Endothelial cell of umbilical vein (primary cell): ENCODE measurements around the gene TEX11. TPM values are rescaled to one million over a fixed set of nuclear protein-coding genes. Genes with fewer than 3 reads are reported as not detected.

Source experiments
- BruUV-seq: library from RNA; stranded (reverse); fragments of 400-500 nt; replicated peaks from 2 replicates; lab custom pipeline; 2021; lab: Mats Ljungman, UMichigan
- CTCF ChIA-PET: fragments of 300-600, 350-600 bp; sonication (Branson Sonifier 250); formaldehyde crosslinking; loops from one replicate; lab custom pipeline; 2021; ENCODE audit warnings: antibody characterized with exemption, inconsistent platforms; lab: Charles Lee
- POLR2A ChIA-PET: fragments of 300-600, 350-600 bp; sonication (Branson Sonifier 250); formaldehyde crosslinking; loops from one replicate; lab custom pipeline; 2021; ENCODE audit warnings: antibody characterized with exemption, inconsistent platforms; lab: Charles Lee
- DNase-seq: peaks from one replicate; pipeline ENCODE4 v3.0.0-alpha.2; 2011; ENCODE audit warnings: low read depth, low spot score
- FAIRE-seq: peaks from 2 replicates; lab custom pipeline; 2011; peaks lifted over from hg19 to GRCh38; lab: Jason Lieb, UNC
- H2AFZ ChIP-seq: 2 replicates; pipeline ENCODE4 v1.6.0; 2012; ENCODE audit warnings: low read depth, low read length, control low read depth, inconsistent platforms
- H3K27ac ChIP-seq: 2 replicates; pipeline ENCODE4 v1.5.1; 2011; ENCODE audit warnings: low read depth, mild to moderate bottlenecking, control low read depth, low read length, moderate library complexity; ENCODE audit not compliant: insufficient read depth
- H3K27me3 ChIP-seq, 2 experiments: 2 replicates each; pipeline versions ENCODE4 v1.6.0 to v1.6.1; 2011; ENCODE audit warnings: low read length in 2 of 2, mixed read lengths in 1 of 2; ENCODE audit not compliant: control insufficient read depth in 2 of 2, insufficient read depth in 2 of 2
- H3K36me3 ChIP-seq, 2 experiments: 2 replicates in 1 of 2; 3 replicates in 1 of 2; pipeline ENCODE4 v1.5.1; 2011; ENCODE audit warnings: low read length in 2 of 2, mild to moderate bottlenecking in 1 of 2, moderate library complexity in 1 of 2; ENCODE audit not compliant: control insufficient read depth in 2 of 2, insufficient read depth in 2 of 2; ENCODE audit errors: extremely low read depth in 1 of 2
- H3K4me1 ChIP-seq: 3 replicates; pipeline ENCODE4 v1.5.1; 2011; ENCODE audit warnings: mild to moderate bottlenecking, low read length; ENCODE audit not compliant: control insufficient read depth, insufficient read depth; ENCODE audit errors: extremely low read depth
- H3K4me2 ChIP-seq: 2 replicates; pipeline ENCODE4 v1.6.1; 2011; ENCODE audit warnings: low read length, control low read depth, mixed read lengths; ENCODE audit not compliant: insufficient read depth
- H3K4me3 ChIP-seq, 3 experiments: fragments of 200-600 bp in 1 of 3; sonication (generic), shearing (Covaris generic) in 1 of 3; replicated peaks in 1 of 3; 2 replicates each; pipeline ENCODE4 v1.5.1; 2011 to 2016; ENCODE audit warnings: control low read depth in 3 of 3, low read length in 3 of 3, mild to moderate bottlenecking in 2 of 3, inconsistent platforms in 1 of 3, low read depth in 1 of 3, moderate library complexity in 1 of 3; ENCODE audit not compliant: insufficient read depth in 1 of 3
- H3K79me2 ChIP-seq: 2 replicates; pipeline ENCODE4 v1.6.0; 2012; ENCODE audit warnings: low read length, inconsistent platforms; ENCODE audit not compliant: control insufficient read depth, insufficient read depth
- H3K9ac ChIP-seq: replicated peaks from 2 replicates; pipeline ENCODE3; 2011; ENCODE audit warnings: low read length, control low read depth; ENCODE audit not compliant: insufficient read depth; ENCODE audit errors: extremely low read depth
- H3K9me1 ChIP-seq: replicated peaks from 3 replicates; pipeline ENCODE4 v1.6.0; 2011; ENCODE audit warnings: mild to moderate bottlenecking, low read length; ENCODE audit not compliant: control insufficient read depth, insufficient read depth; ENCODE audit errors: extremely low read depth
- H3K9me3 ChIP-seq: replicated peaks from 2 replicates; pipeline ENCODE4 v1.5.1; 2012; ENCODE audit warnings: low read length, inconsistent platforms; ENCODE audit not compliant: control insufficient read depth, insufficient read depth
- H4K20me1 ChIP-seq: replicated peaks from 2 replicates; pipeline ENCODE3; 2011; ENCODE audit warnings: mild to moderate bottlenecking, low read length; ENCODE audit not compliant: control insufficient read depth, insufficient read depth; ENCODE audit errors: extremely low read depth
- CTCF ChIP-seq, 2 donors: IDR thresholded peaks; 1 replicate in 1 of 2; 2 replicates in 1 of 2; pipeline ENCODE4 v1.5.1; 2011; ENCODE audit warnings: low read length in 2 of 2, mild to moderate bottlenecking in 2 of 2, moderate library complexity in 2 of 2, control low read depth in 1 of 2, inconsistent platforms in 1 of 2, low read depth in 1 of 2; ENCODE audit not compliant: insufficient read depth in 1 of 2; ENCODE audit errors: extremely low read depth in 1 of 2
- EZH2 ChIP-seq: IDR thresholded peaks from 2 replicates; pipeline ENCODE4 v1.6.1; 2012; ENCODE audit warnings: borderline replicate concordance, low read depth, mild to moderate bottlenecking, moderate library complexity, low read length, inconsistent platforms; ENCODE audit not compliant: severe bottlenecking
- GATA2 ChIP-seq: IDR thresholded peaks from 2 replicates; pipeline ENCODE4 v1.7.0; 2011; ENCODE audit warnings: low read depth, mild to moderate bottlenecking, moderate library complexity, mixed read lengths, low read length; ENCODE audit not compliant: insufficient read length, insufficient read depth
- JUN ChIP-seq: IDR thresholded peaks from 2 replicates; pipeline ENCODE4 v1.6.1; 2011; ENCODE audit warnings: borderline replicate concordance, low read depth; ENCODE audit not compliant: insufficient read length, insufficient read depth
- MAX ChIP-seq: IDR thresholded peaks from 2 replicates; pipeline ENCODE4 v1.6.1; 2011; ENCODE audit not compliant: insufficient read depth, insufficient read length
- MYC ChIP-seq: IDR thresholded peaks from one replicate; pipeline ENCODE4 v1.6.1; 2011; ENCODE audit warnings: mild to moderate bottlenecking, low read depth, low read length
- POLR2A ChIP-seq: IDR thresholded peaks from 2 replicates; pipeline ENCODE4 v1.6.1; 2012; ENCODE audit warnings: low read depth, mild to moderate bottlenecking, control low read depth, low read length
- dilution Hi-C: fragments of 300-500 bp; cut with MboI; formaldehyde crosslinking; loops from one replicate; pipeline ENCODE4 v1.15.0; 2019; ENCODE audit warnings: low sequenced_read_pairs; ENCODE audit not compliant: extremely low pct_ligation_motif_present
- intact Hi-C: fragments of 100-400 bp; cut with micrococcal nuclease; formaldehyde crosslinking; loops from one replicate; pipeline ENCODE4 v1.10.0; 2022
- polyA plus RNA-seq, 4 experiments: library from polyadenylated mRNA; depleted of rRNA in 3 of 4; stranded (reverse) in 3 of 4; unstranded in 1 of 4; fragments of >200 nt; gene quantifications; 2 replicates each; pipeline versions ENCODE4 v1.2.1 to v1.2.3, GENCODE V29; 2011 to 2012; ENCODE audit warnings: missing spikeins in 1 of 4
- total RNA-seq: library from RNA; stranded (reverse); gene quantifications from 2 replicates; pipeline ENCODE4 v1.2.3, GENCODE V29; 2021

The TEX11 gene
- total and polyA plus RNA-seq, 2 donors (not counting 3 experiments of a cell fraction or from before 2014, with no cell fraction given): not detected

- H3K4me1 ChIP-seq: no peaks in the 10 kb centered on the region
- no peaks in the 10 kb centered on the region for H3K79me2 ChIP-seq
- dilution Hi-C loops: no loop called here
- DNase-seq (no peak), FAIRE-seq (no peak)
- H3K9ac ChIP-seq: no peak overlapping the region
- H3K4me2 ChIP-seq: no peak overlapping the region
- no peaks in the 10 kb centered on the region for H3K9me1 ChIP-seq
- no peaks in the 10 kb centered on the region for H3K36me3 ChIP-seq
- H3K9me3 ChIP-seq: no peaks in the 10 kb centered on the region
- no peak overlapping the region for H2AFZ ChIP-seq
- no TSS peak for BruUV-seq
- POLR2A ChIA-PET: no interaction called here
- CTCF ChIA-PET: no interaction called here
- peaks cover 0 to 2% of the 10 kb centered on the region in 2 experiments for H3K27me3 ChIP-seq
- no peak overlapping the region for H3K4me3 ChIP-seq
- no peaks in the 10 kb centered on the region for H4K20me1 ChIP-seq
- H3K27ac ChIP-seq: no peak overlapping the region
- intact Hi-C loops: no loop called here
- TF ChIP-seq EZH2 (no peak), JUN (no peak), MAX (no peak), POLR2A (no peak), GATA2 (no peak), CTCF (IDR thresholded peaks at IDR 0.05; ENCODE audit: extremely low read depth in 1 of 2, insufficient read depth in 1 of 2, low read depth in 1 of 2, low read length in 2 of 2) (no peak), MYC (no peak)
Observed at GRCh38 chrX:70527610-70528345, 380.7 kb downstream of the TEX11 start.
